ENCODE results near the gene CUL3. TPM values are rescaled to one million over a fixed set of nuclear protein-coding genes. Genes with fewer than 3 reads are reported as not detected.

CUL3 gene
- total and polyA plus RNA-seq, 7 donors = 59.3 to 85.3 (median 65.6) TPM

- TF ChIP-seq POLR2AphosphoS5 (IDR thresholded peaks at IDR 0.05) (no peak), EP300 (IDR thresholded peaks at IDR 0.05) (no peak), CTCF (IDR thresholded peaks at IDR 0.05) (no peak), POLR2A (IDR thresholded peaks at IDR 0.05) (no peak)
- H3K27me3 ChIP-seq = no peaks in the 10 kb centered on the region
- 35 to 70% methylated on average over 3 of the region's 3 CpGs for WGBS, 2 donors
- H3K36me3 ChIP-seq = no peaks in the 10 kb centered on the region
- no peak overlapping the region for H3K27ac ChIP-seq
- H3K4me3 ChIP-seq = no peak overlapping the region
- intact Hi-C loops (cut with DNase I) = no loop called here
- H3K4me1 ChIP-seq = no peaks in the 10 kb centered on the region
- peaks cover 0 to 4% (median 0%) of the 10 kb centered on the region in 4 donors for H3K9me3 ChIP-seq
- DNase-seq = no peak
Observed at GRCh38 chr2:224466304-224466895, 118.8 kb downstream of the CUL3 start.

GRCh38 chr2:224461391-224461790 is 123.8 kb downstream of the CUL3 start:
- no peak for DNase-seq
- WGBS, 2 donors = 85 to 87% methylated on average over 1 of the region's 1 CpG
- H3K4me3 ChIP-seq = no peak overlapping the region
- H3K9me3 ChIP-seq = peaks cover 0 to 4% (median 0%) of the 10 kb centered on the region in 4 donors
- no peaks in the 10 kb centered on the region for H3K27me3 ChIP-seq
- no peaks in the 10 kb centered on the region for H3K4me1 ChIP-seq
- TF ChIP-seq EP300 (IDR thresholded peaks at IDR 0.05) = no peak
- no peak for TF ChIP-seq CTCF (IDR thresholded peaks at IDR 0.05)
- TF ChIP-seq POLR2A (IDR thresholded peaks at IDR 0.05) = no peak
- TF ChIP-seq POLR2AphosphoS5 (IDR thresholded peaks at IDR 0.05) = no peak
- H3K27ac ChIP-seq = no peak overlapping the region
- H3K36me3 ChIP-seq = no peaks in the 10 kb centered on the region
- intact Hi-C loops (cut with DNase I) = no loop called here

GRCh38 chr2:224457408-224458096 is 127.6 kb downstream of the CUL3 start:
- no peaks in the 10 kb centered on the region for H3K27me3 ChIP-seq
- H3K36me3 ChIP-seq = no peaks in the 10 kb centered on the region
- TF ChIP-seq EP300 (IDR thresholded peaks at IDR 0.05) = no peak
- no peak for TF ChIP-seq CTCF (IDR thresholded peaks at IDR 0.05)
- WGBS, 2 donors = 94 to 95% methylated on average over 10 of the region's 10 CpGs
- H3K27ac ChIP-seq = no peak overlapping the region
- H3K4me1 ChIP-seq = no peaks in the 10 kb centered on the region
- no peak for DNase-seq
- H3K9me3 ChIP-seq = peaks cover 0 to 4% (median 0%) of the 10 kb centered on the region in 4 donors
- intact Hi-C loops (cut with DNase I) = no loop called here
- H3K4me3 ChIP-seq = no peak overlapping the region

GRCh38 chr2:224453892-224454291 is 131.3 kb downstream of the CUL3 start:
- no peaks in the 10 kb centered on the region for H3K36me3 ChIP-seq
- no peak overlapping the region for H3K27ac ChIP-seq
- WGBS, 2 donors = 90 to 92% methylated on average over 3 of the region's 3 CpGs
- no peak overlapping the region for H3K4me3 ChIP-seq
- DNase-seq = no peak
- TF ChIP-seq POLR2A (IDR thresholded peaks at IDR 0.05) = no peak
- no peak for TF ChIP-seq EP300 (IDR thresholded peaks at IDR 0.05)
- no peak for TF ChIP-seq POLR2AphosphoS5 (IDR thresholded peaks at IDR 0.05)
- TF ChIP-seq CTCF (IDR thresholded peaks at IDR 0.05) = no peak
- intact Hi-C loops (cut with DNase I) = no loop called here
- H3K27me3 ChIP-seq = no peaks in the 10 kb centered on the region
- H3K4me1 ChIP-seq = no peaks in the 10 kb centered on the region
- H3K9me3 ChIP-seq = no peaks in the 10 kb centered on the region
